Cardiac fibroblast (primary cell): Measurements from ENCODE around the gene SDK1.
A peak's percentile ranks its signal among the peaks of the same experiment; 100 is the strongest.

ENCODE experiments used
- DNase-seq, 2 donors: peaks; one replicate each; pipeline versions ENCODE4 v3.0.0 to v3.0.0-alpha.2; 2010; ENCODE audit warnings: low read depth in 2 of 2
- H3K4me3 ChIP-seq, 2 donors: replicated peaks in 1 of 2; 1 replicate in 1 of 2; 2 replicates in 1 of 2; pipeline ENCODE4 v1.5.1; 2011; ENCODE audit warnings: low read depth in 2 of 2, low read length in 2 of 2, mild to moderate bottlenecking in 2 of 2, moderate library complexity in 1 of 2
- TF ChIP-seq, protein P1 (sequence below): IDR thresholded peaks from one replicate; pipeline ENCODE4 v1.5.1; 2011; ENCODE audit warnings: low read depth, mild to moderate bottlenecking, low read length, inconsistent platforms

SDK1 gene

DNA sequence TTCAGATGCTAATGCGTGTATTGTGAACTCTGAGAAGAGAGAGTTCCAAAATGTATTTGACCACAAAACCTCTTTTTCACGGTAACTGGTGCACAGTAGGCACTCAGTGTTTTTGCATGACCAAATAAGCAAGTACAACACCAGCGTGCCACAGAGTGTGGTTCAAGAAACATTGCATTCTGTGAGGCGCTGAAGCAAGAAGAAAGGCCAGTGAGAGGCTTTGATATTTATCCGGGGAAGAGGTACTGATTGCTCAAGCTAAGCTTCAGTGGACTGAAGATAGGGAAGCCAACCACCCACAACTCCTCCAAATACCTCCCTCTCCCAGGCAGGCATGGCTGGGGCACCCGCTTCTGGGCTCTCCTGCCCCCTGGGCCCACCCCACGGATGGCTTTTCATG, 611.2 kb downstream of the SDK1 start:
- TF ChIP-seq, protein P1, sequence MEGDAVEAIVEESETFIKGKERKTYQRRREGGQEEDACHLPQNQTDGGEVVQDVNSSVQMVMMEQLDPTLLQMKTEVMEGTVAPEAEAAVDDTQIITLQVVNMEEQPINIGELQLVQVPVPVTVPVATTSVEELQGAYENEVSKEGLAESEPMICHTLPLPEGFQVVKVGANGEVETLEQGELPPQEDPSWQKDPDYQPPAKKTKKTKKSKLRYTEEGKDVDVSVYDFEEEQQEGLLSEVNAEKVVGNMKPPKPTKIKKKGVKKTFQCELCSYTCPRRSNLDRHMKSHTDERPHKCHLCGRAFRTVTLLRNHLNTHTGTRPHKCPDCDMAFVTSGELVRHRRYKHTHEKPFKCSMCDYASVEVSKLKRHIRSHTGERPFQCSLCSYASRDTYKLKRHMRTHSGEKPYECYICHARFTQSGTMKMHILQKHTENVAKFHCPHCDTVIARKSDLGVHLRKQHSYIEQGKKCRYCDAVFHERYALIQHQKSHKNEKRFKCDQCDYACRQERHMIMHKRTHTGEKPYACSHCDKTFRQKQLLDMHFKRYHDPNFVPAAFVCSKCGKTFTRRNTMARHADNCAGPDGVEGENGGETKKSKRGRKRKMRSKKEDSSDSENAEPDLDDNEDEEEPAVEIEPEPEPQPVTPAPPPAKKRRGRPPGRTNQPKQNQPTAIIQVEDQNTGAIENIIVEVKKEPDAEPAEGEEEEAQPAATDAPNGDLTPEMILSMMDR: no peak
- H3K4me3 ChIP-seq: no peak overlapping the region
- no peak for DNase-seq

DNA sequence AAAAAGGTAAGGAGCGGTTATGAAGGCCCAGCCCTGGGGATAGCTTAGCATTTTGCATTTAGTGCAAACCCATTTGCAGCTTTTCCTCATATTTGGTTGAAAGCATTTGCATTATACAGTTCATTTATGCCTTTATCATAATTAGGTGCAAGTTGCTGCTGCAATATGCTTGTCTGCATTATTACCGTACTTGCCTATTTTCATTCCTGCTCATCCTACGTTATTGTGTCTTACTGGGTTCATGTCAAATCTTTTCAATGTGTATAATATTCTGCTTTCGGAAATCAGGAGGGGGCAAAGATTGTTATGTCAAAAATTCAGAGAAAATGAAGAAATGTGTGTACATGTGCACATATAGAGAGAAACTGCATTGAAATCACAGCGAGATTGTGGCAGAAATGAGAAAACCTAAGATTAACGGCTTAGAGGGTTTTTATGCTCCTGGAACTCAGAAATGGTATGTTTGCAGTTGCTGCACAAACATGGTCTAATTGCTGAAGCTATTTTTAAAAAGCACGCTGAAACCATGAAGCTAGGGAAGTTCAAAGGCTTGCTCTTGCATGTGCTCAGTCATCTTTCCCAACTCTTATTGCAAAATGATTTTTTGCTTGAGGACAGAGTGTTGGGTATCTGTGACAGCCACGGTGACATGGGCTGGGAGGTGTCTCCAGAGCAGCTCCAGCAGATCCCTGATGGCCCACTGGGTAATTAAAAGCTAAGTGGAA, 613.2 kb downstream of the SDK1 start:
- DNase-seq: no peak
- H3K4me3 ChIP-seq: no peak overlapping the region
- TF ChIP-seq, protein P1: no peak

DNA sequence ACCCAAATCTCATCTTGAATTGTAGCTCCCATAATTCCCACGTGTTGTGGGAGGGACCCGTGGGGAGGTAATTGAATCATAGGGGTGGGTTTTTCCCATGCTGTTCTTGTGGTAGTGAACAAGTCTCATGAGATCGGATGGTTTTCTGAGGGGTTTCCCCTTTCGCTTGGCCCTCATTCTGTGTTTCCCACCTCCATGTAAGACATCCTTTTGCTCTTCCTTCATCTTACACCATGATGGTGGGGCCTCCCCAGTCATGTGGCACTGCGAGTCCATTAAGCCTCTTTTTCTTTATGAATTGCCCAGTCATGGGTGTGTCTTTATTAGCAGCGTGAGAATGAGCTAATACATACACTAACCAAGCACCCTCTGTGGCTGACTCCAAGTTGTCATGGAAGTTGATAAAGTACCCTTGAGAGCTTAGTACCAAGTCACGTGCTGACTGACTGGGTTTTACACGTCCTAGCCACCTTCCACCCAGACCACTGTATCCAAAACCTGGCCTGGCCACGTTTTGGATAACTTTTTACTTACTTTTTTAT, 614.4 kb downstream of the SDK1 start:
- TF ChIP-seq, protein P1: no peak

DNA sequence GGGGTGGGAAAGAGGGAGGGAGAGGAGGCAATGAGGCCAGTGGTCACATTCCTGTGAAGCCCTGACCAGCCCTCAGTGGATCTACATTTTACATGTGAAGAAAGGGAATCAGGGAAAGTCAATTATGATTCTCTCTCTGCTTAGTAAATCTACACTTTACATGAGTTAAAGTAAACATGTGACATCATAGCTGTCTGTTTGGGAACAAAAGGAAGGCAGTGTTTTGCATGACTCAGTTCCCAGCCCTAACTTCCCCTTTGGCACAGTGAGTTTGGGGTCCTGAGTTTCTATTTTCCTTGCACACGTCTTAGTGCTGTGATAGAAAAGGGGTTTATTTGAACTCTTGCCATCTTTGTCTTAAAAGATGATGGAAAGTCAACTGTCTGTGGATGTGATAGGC, 615.1 kb downstream of the SDK1 start:
- H3K4me3 ChIP-seq: no peak overlapping the region
- TF ChIP-seq, protein P1: no peak
- peak; percentile 11 to 69 for DNase-seq

More for the DNA sequence above, 614.4 kb downstream of the SDK1 start:
- no peak overlapping the region for H3K4me3 ChIP-seq
- DNase-seq: no peak

DNA sequence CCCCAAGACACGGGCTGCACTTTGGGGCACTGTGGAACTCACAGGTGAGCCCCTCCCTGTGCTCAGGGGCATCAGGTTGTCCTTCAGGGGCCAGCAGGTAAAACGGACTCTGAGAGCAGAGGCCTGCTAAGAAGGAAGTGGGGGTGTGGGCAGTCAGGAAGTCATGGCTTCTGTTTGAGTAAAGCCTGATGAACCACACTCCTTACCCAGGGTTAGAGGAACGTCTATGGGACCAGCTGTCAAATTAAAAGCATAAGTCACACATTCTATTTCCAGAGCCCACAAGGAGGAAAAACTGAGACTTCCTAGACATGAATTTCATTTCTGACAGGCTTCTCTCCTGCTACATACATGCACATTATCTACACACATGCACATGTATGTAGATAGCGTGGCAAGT, 616.4 kb downstream of the SDK1 start:
- no peak for DNase-seq
- TF ChIP-seq, protein P1: no peak
- no peak overlapping the region for H3K4me3 ChIP-seq

DNA sequence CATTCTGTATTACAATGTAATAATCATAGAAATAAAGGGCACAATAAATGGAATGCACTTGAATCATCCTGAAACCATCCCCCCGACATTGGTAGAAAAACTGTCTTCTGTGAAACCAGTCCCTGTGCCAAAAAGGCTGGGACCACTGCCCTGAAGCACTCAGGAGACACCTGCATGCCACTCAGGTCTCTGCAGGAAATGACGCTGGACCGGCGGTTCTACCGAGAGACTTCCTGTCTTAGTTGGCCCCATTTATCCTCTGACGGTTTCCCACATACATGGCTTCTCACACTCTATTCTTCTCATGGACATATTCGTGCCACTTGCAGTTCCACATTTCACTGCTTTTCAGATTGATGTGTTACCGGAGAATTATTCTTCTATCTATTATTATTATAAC, 617.5 kb downstream of the SDK1 start:
- H3K4me3 ChIP-seq: no peak overlapping the region
- DNase-seq: no peak
- TF ChIP-seq, protein P1: no peak
